Glutamatergic neuron (in vitro differentiated cells): Measurements from ENCODE around the gene CAMTA1. TPM values are rescaled to one million over a fixed set of nuclear protein-coding genes. Genes with fewer than 3 reads are reported as not detected.

ENCODE experiments used
- DNase-seq: peaks from one replicate; pipeline ENCODE4 v3.0.0; 2022
- H3K27ac Mint-ChIP-seq: one replicate; pipeline ENCODE4 v1.8.0; 2020; ENCODE audit warnings: mild to moderate bottlenecking, mixed read lengths, inconsistent platforms; ENCODE audit not compliant: unreplicated experiment
- H3K27me3 Mint-ChIP-seq: one replicate; pipeline ENCODE4 v1.8.0; 2020; ENCODE audit warnings: mild to moderate bottlenecking, moderate library complexity, mixed read lengths, inconsistent platforms; ENCODE audit not compliant: unreplicated experiment
- H3K36me3 Mint-ChIP-seq: one replicate; pipeline ENCODE4 v1.8.0; 2020; ENCODE audit warnings: mild to moderate bottlenecking, mixed read lengths, inconsistent platforms; ENCODE audit not compliant: unreplicated experiment
- H3K4me1 Mint-ChIP-seq: one replicate; pipeline ENCODE4 v1.8.0; 2020; ENCODE audit warnings: mild to moderate bottlenecking, low read depth, mixed read lengths, inconsistent platforms; ENCODE audit not compliant: unreplicated experiment
- H3K4me3 Mint-ChIP-seq: one replicate; pipeline ENCODE4 v1.8.0; 2020; ENCODE audit warnings: mild to moderate bottlenecking, mixed read lengths, inconsistent platforms; ENCODE audit not compliant: unreplicated experiment
- H3K9me3 Mint-ChIP-seq: one replicate; pipeline ENCODE4 v1.8.0; 2020; ENCODE audit warnings: mild to moderate bottlenecking, moderate library complexity, mixed read lengths, inconsistent platforms; ENCODE audit not compliant: unreplicated experiment
- CTCF ChIP-seq: fragments of 200-600 bp; sonication (generic); IDR thresholded peaks from one replicate; pipeline ENCODE4 v1.5.0; 2021; ENCODE audit not compliant: partially characterized antibody, unreplicated experiment
- total RNA-seq: library from RNA; stranded (reverse); fragmentation: NEBNext Ultra II Directional; extraction: Animal tissue kit (Norgen Biotek cat#: 25700); gene quantifications from one replicate; pipeline ENCODE4 v1.2.1, GENCODE V29; 2021; ENCODE audit not compliant: unreplicated experiment

Gene CAMTA1
- total RNA-seq, 1 donor from 2014 or later = 77.2 TPM

GRCh38 chr1:6923012-6923411 is 137.8 kb downstream of the CAMTA1 start:
- peaks cover 16% of the 10 kb centered on the region for H3K4me1 Mint-ChIP-seq
- peaks cover 10% of the 10 kb centered on the region for H3K9me3 Mint-ChIP-seq
- H3K36me3 Mint-ChIP-seq = peaks cover 9% of the 10 kb centered on the region
- no peaks in the 10 kb centered on the region for H3K27me3 Mint-ChIP-seq
- H3K27ac Mint-ChIP-seq = no peak overlapping the region
- TF ChIP-seq CTCF = no peak
- H3K4me3 Mint-ChIP-seq = peak overlapping the region; percentile 16
- DNase-seq = no peak

DNA sequence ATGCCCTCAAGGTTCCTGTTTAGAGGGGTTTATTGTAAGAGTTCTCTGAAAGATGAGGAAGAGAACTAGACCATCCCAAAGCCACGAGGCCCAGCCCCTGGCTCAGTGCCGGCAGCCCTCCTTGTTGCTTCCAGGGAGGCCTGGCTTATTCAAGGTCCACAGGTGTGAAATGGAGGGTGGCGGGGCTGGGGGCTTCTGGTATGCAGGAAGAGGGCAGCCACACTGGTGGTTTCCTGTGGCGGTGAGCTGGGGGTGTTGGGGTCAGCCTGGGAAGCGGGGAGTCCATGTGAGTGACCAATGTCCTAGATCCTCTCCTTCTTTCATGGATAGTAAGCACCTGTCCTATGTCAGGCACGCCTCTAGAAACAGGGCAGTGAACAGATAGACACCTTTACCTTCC is 138.2 kb downstream of the CAMTA1 start:
- TF ChIP-seq CTCF = no peak
- peaks cover 9% of the 10 kb centered on the region for H3K36me3 Mint-ChIP-seq
- DNase-seq = no peak
- no peak overlapping the region for H3K27ac Mint-ChIP-seq
- H3K9me3 Mint-ChIP-seq = peaks cover 10% of the 10 kb centered on the region
- no peaks in the 10 kb centered on the region for H3K27me3 Mint-ChIP-seq
- no peak overlapping the region for H3K4me3 Mint-ChIP-seq
- H3K4me1 Mint-ChIP-seq = peaks cover 16% of the 10 kb centered on the region

DNA sequence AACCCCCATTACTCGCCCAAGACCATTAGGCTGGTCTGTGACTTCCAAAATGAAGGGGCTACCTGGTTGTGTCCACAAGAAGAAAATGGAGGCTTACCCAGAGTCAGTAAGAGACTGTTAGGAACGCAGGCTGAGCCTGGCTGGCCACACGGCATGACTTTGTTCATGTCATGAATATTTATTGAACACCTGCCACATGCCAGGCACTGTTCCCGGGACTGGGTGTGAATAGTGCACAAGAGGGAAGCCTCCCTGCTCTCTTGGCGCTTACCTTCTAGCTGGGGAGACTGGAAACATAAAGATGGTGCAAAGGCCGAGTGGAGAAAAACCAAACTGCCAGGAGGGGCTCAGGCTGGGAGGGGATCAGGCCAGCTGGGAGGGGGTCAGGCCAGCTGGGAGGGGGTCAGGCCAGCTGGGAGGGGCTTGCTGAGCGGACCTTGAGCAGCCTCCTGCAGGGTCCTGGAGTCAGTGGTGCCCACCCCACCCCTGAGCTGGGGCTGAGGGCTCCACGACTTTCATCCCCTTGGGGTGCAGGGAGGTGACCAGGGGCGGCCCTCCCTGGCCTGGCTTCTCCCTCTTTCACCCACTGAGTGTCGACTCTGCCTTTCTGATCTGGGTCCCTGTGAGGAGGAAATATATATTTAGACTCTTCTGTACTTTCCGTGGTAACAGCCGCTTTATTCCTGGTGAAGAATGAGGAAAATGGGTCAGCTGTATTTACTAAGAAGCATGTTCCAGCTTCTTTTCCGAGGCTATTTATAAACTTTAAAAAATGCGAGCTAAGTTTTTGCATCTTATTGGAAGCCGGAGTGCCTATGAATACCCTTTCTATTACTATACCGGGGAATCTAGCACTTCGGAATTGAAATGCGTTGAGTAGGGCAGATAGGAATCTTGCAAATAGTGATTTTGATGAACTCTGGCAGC is 139.0 kb downstream of the CAMTA1 start:
- no peak for DNase-seq
- H3K4me1 Mint-ChIP-seq = peaks cover 19% of the 10 kb centered on the region
- peaks cover 10% of the 10 kb centered on the region for H3K9me3 Mint-ChIP-seq
- no peak overlapping the region for H3K27ac Mint-ChIP-seq
- no peaks in the 10 kb centered on the region for H3K27me3 Mint-ChIP-seq
- TF ChIP-seq CTCF = no peak
- no peak overlapping the region for H3K4me3 Mint-ChIP-seq
- H3K36me3 Mint-ChIP-seq = peaks cover 9% of the 10 kb centered on the region

DNA sequence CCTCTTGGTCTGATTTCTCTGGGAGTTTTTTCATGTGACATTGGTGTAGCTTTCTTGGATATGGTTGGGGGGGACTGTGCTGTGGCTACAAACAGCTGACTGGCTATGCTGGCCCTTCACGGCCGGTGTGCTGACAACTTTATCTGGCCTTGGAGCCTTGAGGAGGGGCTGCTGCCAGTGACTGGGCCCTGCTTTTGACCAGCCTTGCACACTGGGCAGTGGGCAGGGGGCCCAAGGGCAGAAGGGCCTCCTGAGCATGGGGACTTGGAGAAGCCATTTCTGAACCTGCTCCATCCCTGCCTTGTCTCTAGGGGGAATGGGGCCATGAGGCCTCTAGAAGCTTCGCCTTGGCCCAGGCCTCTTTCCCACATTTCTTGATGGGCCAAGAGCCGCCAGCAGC is 139.6 kb downstream of the CAMTA1 start:
- H3K27me3 Mint-ChIP-seq = no peaks in the 10 kb centered on the region
- DNase-seq = no peak
- H3K4me1 Mint-ChIP-seq = peaks cover 19% of the 10 kb centered on the region
- peaks cover 10% of the 10 kb centered on the region for H3K9me3 Mint-ChIP-seq
- H3K27ac Mint-ChIP-seq = no peak overlapping the region
- no peak for TF ChIP-seq CTCF
- peaks cover 9% of the 10 kb centered on the region for H3K36me3 Mint-ChIP-seq
- no peak overlapping the region for H3K4me3 Mint-ChIP-seq

DNA sequence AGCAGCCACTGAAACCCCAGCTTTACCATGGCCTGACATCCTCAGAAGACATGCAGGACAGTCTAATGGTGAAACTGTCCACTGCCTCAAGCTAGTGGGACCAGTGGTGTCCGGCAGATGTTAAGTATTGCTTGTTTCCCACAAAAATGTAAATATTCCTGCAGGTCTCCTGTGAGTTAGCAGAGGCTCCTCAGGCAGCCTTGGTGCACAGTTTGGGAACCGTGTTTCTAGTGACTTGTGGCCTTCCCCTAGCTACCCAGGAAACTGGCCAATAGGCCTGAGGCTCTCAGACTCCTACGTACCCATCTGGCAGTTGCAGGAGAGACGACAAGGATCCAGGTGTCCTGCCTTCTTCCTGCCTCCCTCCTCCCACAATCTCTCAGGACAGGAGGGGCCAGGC is 142.4 kb downstream of the CAMTA1 start:
- DNase-seq = no peak
- Mint-ChIP-seq H3K36me3 (no peaks in the 10 kb centered on the region), H3K9me3 (no peaks in the 10 kb centered on the region), H3K4me1 (peaks cover 27% of the 10 kb centered on the region), H3K4me3 (no peak overlapping the region), H3K27ac (no peak overlapping the region), H3K27me3 (no peaks in the 10 kb centered on the region)
- no peak for TF ChIP-seq CTCF
